Embryonic facial prominence (tissue), 1 donor: Measurements from ENCODE around the gene CLSTN1.

ENCODE experiments used
- DNase-seq: peaks from one replicate; pipeline ENCODE4 v3.0.0-alpha.2; 2016; ENCODE audit errors: extremely low spot score

CLSTN1 gene

GRCh38 chr1:9680828-9681227 is 142.9 kb downstream of the CLSTN1 start:
- DNase-seq = no peak

GRCh38 chr1:9680091-9680490 is 143.7 kb downstream of the CLSTN1 start:
- no peak for DNase-seq
